ENCODE measurements around the gene CHRDL1. TPM values are rescaled to one million over a fixed set of nuclear protein-coding genes. Genes with fewer than 3 reads are reported as not detected.

CHRDL1 gene, protein sequence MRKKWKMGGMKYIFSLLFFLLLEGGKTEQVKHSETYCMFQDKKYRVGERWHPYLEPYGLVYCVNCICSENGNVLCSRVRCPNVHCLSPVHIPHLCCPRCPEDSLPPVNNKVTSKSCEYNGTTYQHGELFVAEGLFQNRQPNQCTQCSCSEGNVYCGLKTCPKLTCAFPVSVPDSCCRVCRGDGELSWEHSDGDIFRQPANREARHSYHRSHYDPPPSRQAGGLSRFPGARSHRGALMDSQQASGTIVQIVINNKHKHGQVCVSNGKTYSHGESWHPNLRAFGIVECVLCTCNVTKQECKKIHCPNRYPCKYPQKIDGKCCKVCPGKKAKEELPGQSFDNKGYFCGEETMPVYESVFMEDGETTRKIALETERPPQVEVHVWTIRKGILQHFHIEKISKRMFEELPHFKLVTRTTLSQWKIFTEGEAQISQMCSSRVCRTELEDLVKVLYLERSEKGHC
- total RNA-seq (2022; extraction: Qiagen RNA extraction; ENCODE audit: low read depth): not detected in 5 replicates

GRCh38 chrX:110795645-110796406 lies at the start of gene CHRDL1:
TSS of gene CHRDL1 (minus strand) at chrX:110795817. CDS start at chrX:110792181, 3,636 bp downstream.

